SKM-1 (cell line): ENCODE data around the gene ANKRD55.
"Not testable (repeated sequence)": the region's sequence is repeated elsewhere in the genome, so short reads cannot be mapped to it uniquely, and the experiment has no call there.

Experiments used
- DNase-seq: peaks from one replicate; lab custom pipeline; 2025; ENCODE audit not compliant: unreplicated experiment; lab: John Stamatoyannopoulos, UW

The ANKRD55 gene

GRCh38 chr5:56253924-56254323 lies 20.8 kb upstream of the ANKRD55 start:
- no peak for DNase-seq

GRCh38 chr5:56253126-56253525 lies 20.0 kb upstream of the ANKRD55 start:
- no peak for DNase-seq

GRCh38 chr5:56251918-56252553 lies 18.9 kb upstream of the ANKRD55 start:
- no peak for DNase-seq

GRCh38 chr5:56251440-56251839 lies 18.3 kb upstream of the ANKRD55 start:
- DNase-seq: no peak

GRCh38 chr5:56250011-56250410 lies 16.9 kb upstream of the ANKRD55 start:
- DNase-seq: no peak

- DNase-seq: not testable (repeated sequence)
These were observed 16.0 kb upstream of the ANKRD55 start for GRCh38 chr5:56249085-56249484.

- no peak for DNase-seq
These were observed 14.5 kb upstream of the ANKRD55 start for GRCh38 chr5:56247592-56247991.

GRCh38 chr5:56246769-56247168 lies 13.6 kb upstream of the ANKRD55 start:
- no peak for DNase-seq

- no peak for DNase-seq
These were observed 12.4 kb upstream of the ANKRD55 start for GRCh38 chr5:56245481-56245880.

- DNase-seq: no peak
These were observed 11.5 kb upstream of the ANKRD55 start for GRCh38 chr5:56244627-56245026.

GRCh38 chr5:56242271-56242670 lies 9.1 kb upstream of the ANKRD55 start:
- DNase-seq: not testable (repeated sequence)

- DNase-seq: no peak
These were observed 592 bp downstream of the ANKRD55 start for GRCh38 chr5:56232538-56232937.

- no peak for DNase-seq
These were observed 2.6 kb downstream of the ANKRD55 start for GRCh38 chr5:56230576-56230975.

GRCh38 chr5:56229111-56229510 lies 4.0 kb downstream of the ANKRD55 start:
- DNase-seq: no peak

- DNase-seq: no peak
These were observed 4.5 kb downstream of the ANKRD55 start for GRCh38 chr5:56228631-56229030.

- no peak for DNase-seq
These were observed 5.4 kb downstream of the ANKRD55 start for GRCh38 chr5:56227691-56228090.

- DNase-seq: not testable (repeated sequence)
These were observed 9.8 kb downstream of the ANKRD55 start for GRCh38 chr5:56223298-56223697.

GRCh38 chr5:56221601-56222000 lies 11.5 kb downstream of the ANKRD55 start:
- not testable (repeated sequence) for DNase-seq

GRCh38 chr5:56215019-56215830 lies 17.9 kb downstream of the ANKRD55 start:
- no peak for DNase-seq

GRCh38 chr5:56213886-56214535 lies 19.1 kb downstream of the ANKRD55 start:
- DNase-seq: not testable (repeated sequence)

- DNase-seq: no peak
These were observed 20.8 kb downstream of the ANKRD55 start for GRCh38 chr5:56212130-56212879.
